Neural cell (in vitro differentiated cells): ENCODE results near the gene UQCRC1. TPM values are rescaled to one million over a fixed set of nuclear protein-coding genes. Genes with fewer than 3 reads are reported as not detected.

Source experiments
- H2AFZ ChIP-seq: fragments of 200-600, 300-800 bp; sonication (generic), shearing (Covaris generic); 2 replicates; pipeline ENCODE4 v1.6.0; 2014; ENCODE audit warnings: low read depth, mild to moderate bottlenecking, antibody characterized with exemption, low read length, moderate library complexity
- H3F3A ChIP-seq: fragments of 200-600 bp; shearing (Covaris generic); 2 replicates; pipeline ENCODE4 v1.6.1; 2016; ENCODE audit warnings: mild to moderate bottlenecking, moderate library complexity, mixed read lengths, antibody characterized with exemption, low read length; ENCODE audit not compliant: insufficient read depth, poor library complexity, severe bottlenecking
- H3K27ac ChIP-seq: fragments of 200-600, 300-800 bp; sonication (generic), shearing (Covaris generic); 2 replicates; pipeline ENCODE4 v1.5.1; 2014; ENCODE audit warnings: mild to moderate bottlenecking, low read length, moderate library complexity
- H3K27me3 ChIP-seq: fragments of 300-800, 200-600 bp; sonication (generic), shearing (Covaris generic); 2 replicates; pipeline ENCODE4 v1.6.0; 2014; ENCODE audit warnings: mild to moderate bottlenecking, low read depth, low read length, moderate library complexity; ENCODE audit not compliant: insufficient read depth
- H3K36me3 ChIP-seq: fragments of 300-800, 200-600 bp; sonication (generic), shearing (Covaris generic); 2 replicates; pipeline ENCODE4 v1.5.1; 2014; ENCODE audit warnings: mild to moderate bottlenecking, antibody characterized with exemption, low read length, moderate library complexity; ENCODE audit not compliant: insufficient read depth
- H3K4me2 ChIP-seq: fragments of 300-800, 200-600 bp; sonication (generic), shearing (Covaris generic); 2 replicates; pipeline ENCODE4 v1.6.0; 2014; ENCODE audit warnings: mild to moderate bottlenecking, low read length
- H3K4me3 ChIP-seq: fragments of 300-800, 200-600 bp; sonication (generic), shearing (Covaris generic); 2 replicates; pipeline ENCODE4 v1.5.1; 2014; ENCODE audit warnings: mild to moderate bottlenecking, low read length, moderate library complexity
- H3K79me2 ChIP-seq: fragments of 200-600 bp; shearing (Covaris generic); replicated peaks from 2 replicates; pipeline ENCODE4 v1.6.0; 2014; ENCODE audit warnings: mild to moderate bottlenecking, low read length, moderate library complexity; ENCODE audit not compliant: insufficient read depth
- H3K9ac ChIP-seq: fragments of 300-800, 200-600 bp; sonication (generic), shearing (Covaris generic); 2 replicates; pipeline ENCODE4 v1.6.1; 2016; ENCODE audit warnings: mild to moderate bottlenecking, low read length, mixed read lengths
- H3K9me2 ChIP-seq: fragments of 200-600 bp; shearing (Covaris generic); 2 replicates; pipeline ENCODE4 v1.6.1; 2016; ENCODE audit warnings: mild to moderate bottlenecking, low read length, mixed read lengths; ENCODE audit not compliant: insufficient read depth
- H3K9me3 ChIP-seq: fragments of 200-600, 300-800 bp; sonication (generic), shearing (Covaris generic); 2 replicates; pipeline ENCODE4 v1.6.1; 2016; ENCODE audit warnings: mild to moderate bottlenecking, mixed run types, low read length, moderate library complexity, mixed read lengths
- H4K20me1 ChIP-seq: fragments of 200-600 bp; shearing (Covaris generic); 2 replicates; pipeline ENCODE4 v1.6.1; 2016; ENCODE audit warnings: mild to moderate bottlenecking, mixed run types; ENCODE audit not compliant: insufficient read depth
- EP300 ChIP-seq: fragments of 450-650 bp; conservative IDR thresholded peaks from 2 replicates; pipeline ENCODE4 v1.6.1; 2014; ENCODE audit warnings: antibody characterized with exemption, mild to moderate bottlenecking, moderate library complexity; ENCODE audit not compliant: poor library complexity, severe bottlenecking
- EZH2 ChIP-seq: fragments of 200-600, 300-800 bp; shearing (Covaris generic), sonication (generic); IDR thresholded peaks from 2 replicates; pipeline ENCODE4 v1.6.1; 2014; ENCODE audit warnings: antibody characterized with exemption, low read length, borderline replicate concordance, mild to moderate bottlenecking; ENCODE audit not compliant: insufficient read depth, poor library complexity, severe bottlenecking
- MXI1 ChIP-seq: fragments of 450-650 bp; conservative IDR thresholded peaks from 2 replicates; pipeline ENCODE4 v1.6.1; 2014; ENCODE audit warnings: antibody characterized with exemption, mild to moderate bottlenecking; ENCODE audit not compliant: poor library complexity, severe bottlenecking
- POLR2AphosphoS5 ChIP-seq: IDR thresholded peaks from 2 replicates; pipeline ENCODE4 v1.6.1; 2012
- RAD21 ChIP-seq: fragments of 450-650 bp; conservative IDR thresholded peaks from 2 replicates; pipeline ENCODE4 v1.6.1; 2014; ENCODE audit warnings: antibody characterized with exemption, mild to moderate bottlenecking, moderate library complexity
- SMC3 ChIP-seq: fragments of 450-650 bp; conservative IDR thresholded peaks from 2 replicates; pipeline ENCODE4 v1.6.1; 2014; ENCODE audit warnings: antibody characterized with exemption, mild to moderate bottlenecking, moderate library complexity; ENCODE audit not compliant: poor library complexity
- TAF1 ChIP-seq: IDR thresholded peaks from 2 replicates; pipeline ENCODE4 v1.6.1; 2012; ENCODE audit warnings: low read depth
- polyA plus RNA-seq: library from polyadenylated mRNA; depleted of rRNA; stranded (reverse); fragments of >200 nt; gene quantifications from 2 replicates; pipeline ENCODE4 v1.2.3, GENCODE V29; 2014
- TF ChIP-seq, protein P1 (sequence below): fragments of 450-650 bp; IDR thresholded peaks from 2 replicates; pipeline ENCODE4 v1.5.1; 2014; ENCODE audit warnings: antibody characterized with exemption, mild to moderate bottlenecking, moderate library complexity; ENCODE audit not compliant: poor library complexity, severe bottlenecking
- TF ChIP-seq, protein P2 (sequence below): IDR thresholded peaks from 2 replicates; pipeline ENCODE4 v1.6.1; 2012; ENCODE audit warnings: borderline replicate concordance

Gene UQCRC1
- polyA plus RNA-seq, 1 donor from 2014 or later, result 333 TPM

DNA sequence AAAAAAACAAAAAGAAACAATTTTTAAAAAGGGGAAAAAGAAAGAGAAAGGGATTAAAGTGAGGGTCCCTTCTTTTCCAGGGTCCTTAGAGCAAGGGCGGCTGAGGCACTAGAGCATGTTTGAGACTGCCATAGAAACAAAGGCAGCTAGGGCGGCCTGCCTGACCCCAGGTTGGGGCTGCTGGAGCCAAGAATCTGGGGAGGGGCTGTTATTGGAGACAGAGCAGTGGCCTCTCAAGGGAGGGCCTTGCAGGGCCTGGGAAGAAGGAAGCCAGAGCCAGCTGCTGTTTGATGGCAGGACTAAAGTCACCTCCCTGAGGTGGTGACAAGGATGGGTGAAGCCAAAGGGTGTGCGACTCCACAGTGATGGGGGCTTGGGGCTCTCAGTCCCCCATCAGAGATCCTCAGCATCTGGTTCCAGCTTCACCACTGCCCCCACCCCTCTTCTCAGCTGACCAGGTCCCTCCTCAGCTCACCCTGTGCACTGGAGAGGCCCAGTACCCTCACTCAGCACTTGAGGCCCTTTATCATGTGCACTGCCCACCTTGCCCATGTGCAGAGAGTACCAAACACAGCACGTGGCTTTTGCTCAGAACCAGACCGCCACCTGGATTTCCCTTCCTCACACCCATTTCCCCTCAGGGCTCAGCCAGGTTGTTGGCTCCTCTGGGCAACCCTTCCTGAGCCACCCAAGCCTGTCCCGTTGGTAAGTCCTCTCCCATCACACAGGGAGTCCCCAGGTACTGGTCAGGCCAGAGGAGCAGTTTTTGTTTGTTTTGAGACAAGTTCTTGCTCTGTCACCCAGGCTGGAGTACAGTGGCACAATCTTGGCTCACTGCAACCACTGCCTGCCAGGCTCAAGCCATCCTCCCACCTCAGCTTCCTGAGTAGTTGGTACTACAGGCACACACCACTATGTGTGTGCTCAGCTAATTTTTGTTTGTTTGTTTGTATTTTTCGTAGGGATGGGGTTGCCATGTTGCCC lies 10.4 kb upstream of the UQCRC1 start:
- Histone ChIP-seq H3K27me3 (no peaks in the 10 kb centered on the region), H3K9me2 (no peaks in the 10 kb centered on the region), H3K4me3 (no peak overlapping the region), H2AFZ (no peak overlapping the region), H3F3A (no peaks in the 10 kb centered on the region), H3K27ac (no peak overlapping the region), H3K36me3 (no peaks in the 10 kb centered on the region), H4K20me1 (no peaks in the 10 kb centered on the region), H3K79me2 (no peaks in the 10 kb centered on the region), H3K9ac (no peak overlapping the region), H3K9me3 (no peaks in the 10 kb centered on the region), H3K4me2 (no peak overlapping the region)
- TF ChIP-seq RAD21 (no peak), MXI1 (no peak), TAF1 (no peak), EZH2 (no peak), EP300 (no peak)
- TF ChIP-seq, protein P1, sequence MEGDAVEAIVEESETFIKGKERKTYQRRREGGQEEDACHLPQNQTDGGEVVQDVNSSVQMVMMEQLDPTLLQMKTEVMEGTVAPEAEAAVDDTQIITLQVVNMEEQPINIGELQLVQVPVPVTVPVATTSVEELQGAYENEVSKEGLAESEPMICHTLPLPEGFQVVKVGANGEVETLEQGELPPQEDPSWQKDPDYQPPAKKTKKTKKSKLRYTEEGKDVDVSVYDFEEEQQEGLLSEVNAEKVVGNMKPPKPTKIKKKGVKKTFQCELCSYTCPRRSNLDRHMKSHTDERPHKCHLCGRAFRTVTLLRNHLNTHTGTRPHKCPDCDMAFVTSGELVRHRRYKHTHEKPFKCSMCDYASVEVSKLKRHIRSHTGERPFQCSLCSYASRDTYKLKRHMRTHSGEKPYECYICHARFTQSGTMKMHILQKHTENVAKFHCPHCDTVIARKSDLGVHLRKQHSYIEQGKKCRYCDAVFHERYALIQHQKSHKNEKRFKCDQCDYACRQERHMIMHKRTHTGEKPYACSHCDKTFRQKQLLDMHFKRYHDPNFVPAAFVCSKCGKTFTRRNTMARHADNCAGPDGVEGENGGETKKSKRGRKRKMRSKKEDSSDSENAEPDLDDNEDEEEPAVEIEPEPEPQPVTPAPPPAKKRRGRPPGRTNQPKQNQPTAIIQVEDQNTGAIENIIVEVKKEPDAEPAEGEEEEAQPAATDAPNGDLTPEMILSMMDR, result no peak

DNA sequence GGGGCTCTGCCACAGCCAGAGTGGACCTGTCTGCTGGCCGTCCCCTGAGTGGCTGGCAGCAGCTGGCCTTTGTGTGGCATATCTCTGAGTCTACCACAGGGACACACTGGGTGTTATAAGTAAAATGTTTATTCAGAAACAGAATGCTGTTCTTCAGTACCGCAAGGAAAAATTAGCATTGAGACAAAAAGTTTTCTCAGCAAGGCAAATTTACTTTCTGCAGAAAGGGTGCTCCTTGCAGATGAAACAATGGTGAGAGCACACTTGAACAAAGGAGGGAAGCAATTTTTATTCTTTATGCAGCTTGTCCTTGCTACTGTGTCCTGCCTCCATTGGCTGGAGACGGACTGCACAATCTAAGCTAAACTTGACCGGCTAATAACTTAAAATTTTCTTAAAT lies 8.1 kb upstream of the UQCRC1 start:
- Histone ChIP-seq H3K9me3 (no peaks in the 10 kb centered on the region), H2AFZ (no peak overlapping the region), H4K20me1 (no peaks in the 10 kb centered on the region), H3K36me3 (no peaks in the 10 kb centered on the region), H3K27ac (no peak overlapping the region), H3K9ac (no peak overlapping the region), H3K79me2 (no peaks in the 10 kb centered on the region), H3K27me3 (no peaks in the 10 kb centered on the region), H3K9me2 (no peaks in the 10 kb centered on the region), H3F3A (no peaks in the 10 kb centered on the region), H3K4me2 (no peak overlapping the region), H3K4me3 (no peak overlapping the region)
- TF ChIP-seq, protein P2, sequence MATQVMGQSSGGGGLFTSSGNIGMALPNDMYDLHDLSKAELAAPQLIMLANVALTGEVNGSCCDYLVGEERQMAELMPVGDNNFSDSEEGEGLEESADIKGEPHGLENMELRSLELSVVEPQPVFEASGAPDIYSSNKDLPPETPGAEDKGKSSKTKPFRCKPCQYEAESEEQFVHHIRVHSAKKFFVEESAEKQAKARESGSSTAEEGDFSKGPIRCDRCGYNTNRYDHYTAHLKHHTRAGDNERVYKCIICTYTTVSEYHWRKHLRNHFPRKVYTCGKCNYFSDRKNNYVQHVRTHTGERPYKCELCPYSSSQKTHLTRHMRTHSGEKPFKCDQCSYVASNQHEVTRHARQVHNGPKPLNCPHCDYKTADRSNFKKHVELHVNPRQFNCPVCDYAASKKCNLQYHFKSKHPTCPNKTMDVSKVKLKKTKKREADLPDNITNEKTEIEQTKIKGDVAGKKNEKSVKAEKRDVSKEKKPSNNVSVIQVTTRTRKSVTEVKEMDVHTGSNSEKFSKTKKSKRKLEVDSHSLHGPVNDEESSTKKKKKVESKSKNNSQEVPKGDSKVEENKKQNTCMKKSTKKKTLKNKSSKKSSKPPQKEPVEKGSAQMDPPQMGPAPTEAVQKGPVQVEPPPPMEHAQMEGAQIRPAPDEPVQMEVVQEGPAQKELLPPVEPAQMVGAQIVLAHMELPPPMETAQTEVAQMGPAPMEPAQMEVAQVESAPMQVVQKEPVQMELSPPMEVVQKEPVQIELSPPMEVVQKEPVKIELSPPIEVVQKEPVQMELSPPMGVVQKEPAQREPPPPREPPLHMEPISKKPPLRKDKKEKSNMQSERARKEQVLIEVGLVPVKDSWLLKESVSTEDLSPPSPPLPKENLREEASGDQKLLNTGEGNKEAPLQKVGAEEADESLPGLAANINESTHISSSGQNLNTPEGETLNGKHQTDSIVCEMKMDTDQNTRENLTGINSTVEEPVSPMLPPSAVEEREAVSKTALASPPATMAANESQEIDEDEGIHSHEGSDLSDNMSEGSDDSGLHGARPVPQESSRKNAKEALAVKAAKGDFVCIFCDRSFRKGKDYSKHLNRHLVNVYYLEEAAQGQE, result no peak
- no peak for TF ChIP-seq MXI1
- TF ChIP-seq EP300, result no peak
- no peak for TF ChIP-seq TAF1
- TF ChIP-seq RAD21, result no peak
- TF ChIP-seq EZH2, result no peak
- TF ChIP-seq SMC3, result no peak
- TF ChIP-seq, protein P1, result no peak
- TF ChIP-seq POLR2AphosphoS5, result no peak
